Urinary bladder (tissue), 4 donors: ENCODE data around the gene PNCK. TPM values are rescaled to one million over a fixed set of nuclear protein-coding genes. Genes with fewer than 3 reads are reported as not detected.

Experiments used
- DNase-seq: peaks from one replicate; pipeline ENCODE4 v3.0.0-alpha.2; 2015; ENCODE audit errors: extremely low spot score
- H3K27ac ChIP-seq: one replicate; pipeline ENCODE4 v1.5.1; 2013; ENCODE audit warnings: low read depth, mild to moderate bottlenecking, moderate library complexity
- H3K36me3 ChIP-seq: one replicate; pipeline ENCODE4 v1.6.1; 2013; ENCODE audit warnings: mild to moderate bottlenecking, moderate library complexity; ENCODE audit not compliant: insufficient read depth
- H3K4me1 ChIP-seq: one replicate; pipeline ENCODE4 v1.6.1; 2013; ENCODE audit warnings: mild to moderate bottlenecking, moderate library complexity; ENCODE audit not compliant: insufficient read depth
- H3K4me3 ChIP-seq: one replicate; pipeline ENCODE4 v1.5.1; 2013; ENCODE audit warnings: low read depth, low read length
- WGBS: extraction: QIAGEN DNeasy Blood & Tissue Kit; methylation state at CpG from one replicate; pipeline ENCODE4 v1.1.7; 2013; 5-methylcytosine and 5-hydroxymethylcytosine counted together
- polyA plus RNA-seq: library from polyadenylated mRNA; stranded (reverse); fragments of 200-250 nt; gene quantifications from one replicate; pipeline ENCODE4 v1.2.3, GENCODE V29; 2013
- total RNA-seq: library from RNA; depleted of rRNA; stranded (reverse); fragments of >200 nt; gene quantifications from one replicate; pipeline ENCODE4 v1.2.3, GENCODE V29; 2014
- donor health status: healthy with polysubstance abuse.
- donor health status: healthy.

PNCK gene
- total and polyA plus RNA-seq, 2 donors, result 10.3 to 73.7 TPM

DNA sequence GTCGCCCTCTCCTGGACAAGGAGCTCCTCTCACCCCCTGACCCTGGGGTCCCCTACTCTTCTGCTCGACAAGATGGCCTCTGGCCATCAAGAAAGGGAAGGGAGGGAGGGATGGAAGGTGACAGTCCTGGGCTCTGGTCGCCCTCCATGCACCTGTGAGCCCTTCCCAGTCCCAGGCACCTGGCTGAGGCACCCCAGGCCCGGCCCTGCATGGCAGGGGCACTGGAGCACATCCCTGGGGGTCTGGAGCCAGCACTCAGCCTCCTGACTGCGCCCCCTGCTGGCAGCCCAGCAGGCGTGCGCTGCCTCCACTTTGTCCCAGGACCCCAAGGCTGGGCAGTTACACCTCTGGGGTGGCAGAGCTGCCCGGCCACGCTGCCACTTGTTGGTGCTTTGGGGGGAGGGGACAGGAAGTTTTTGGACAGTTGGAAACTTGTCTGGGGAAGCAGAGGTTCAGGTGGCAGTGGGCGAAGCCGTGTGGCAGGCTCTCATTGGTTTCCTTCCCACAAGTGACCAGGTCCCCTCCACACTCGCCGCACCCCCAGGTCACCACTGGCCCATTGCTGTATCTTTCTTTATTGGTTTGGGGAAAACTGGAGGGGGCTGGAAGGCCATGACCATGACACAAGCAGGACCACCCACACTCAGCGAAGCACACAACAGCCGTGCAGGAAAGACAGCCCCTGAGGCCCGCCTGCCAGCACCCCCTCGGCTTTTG, 4.3 kb downstream of the PNCK start:
- Histone ChIP-seq H3K4me1 (no peaks in the 10 kb centered on the region), H3K27ac (no peak overlapping the region), H3K36me3 (no peaks in the 10 kb centered on the region), H3K4me3 (no peak overlapping the region)
- DNase-seq, result no peak
- WGBS, result 56% methylated on average over 17 of the region's 17 CpGs

DNA sequence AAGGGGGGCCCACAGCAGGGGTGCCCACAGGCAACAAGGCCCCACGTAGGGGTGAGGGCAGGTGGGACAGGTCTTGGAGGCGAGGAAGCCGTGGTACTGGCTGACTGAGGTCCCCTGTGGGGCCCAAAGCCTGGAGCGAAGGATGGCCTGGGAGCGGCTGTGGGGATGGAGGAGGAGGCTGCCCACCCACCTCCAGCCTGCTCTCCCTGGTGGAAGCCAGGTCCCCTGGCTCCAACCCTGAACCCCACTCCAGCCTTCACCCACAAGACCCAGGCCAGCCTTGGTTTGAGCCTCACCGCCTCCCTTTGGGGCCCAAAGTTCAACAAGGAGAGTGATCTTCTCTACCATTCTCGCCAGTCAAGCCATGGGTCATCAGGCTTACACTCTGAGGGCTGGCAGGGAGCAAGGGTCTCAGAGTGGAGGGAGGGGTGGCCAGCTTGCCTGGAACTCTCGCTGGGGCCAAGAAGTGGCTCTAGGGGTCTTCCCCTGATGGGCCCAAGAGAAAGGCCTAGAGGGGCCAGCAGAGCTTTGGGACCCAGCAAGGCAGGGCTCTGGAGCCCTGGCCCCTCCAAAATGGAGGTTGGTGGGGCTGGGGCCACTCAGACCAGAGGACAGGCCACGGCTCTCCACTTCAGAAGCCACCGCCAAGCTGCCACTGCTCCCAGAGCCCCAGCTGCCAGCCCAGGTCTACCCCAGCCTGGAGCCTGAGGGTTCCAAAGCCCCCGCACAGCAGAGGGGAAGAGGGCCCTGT, 5.0 kb downstream of the PNCK start:
- Histone ChIP-seq H3K27ac (no peak overlapping the region), H3K36me3 (no peaks in the 10 kb centered on the region), H3K4me3 (no peak overlapping the region), H3K4me1 (no peaks in the 10 kb centered on the region)
- DNase-seq, result no peak
- WGBS, result 87% methylated on average over 10 of the region's 11 CpGs

DNA sequence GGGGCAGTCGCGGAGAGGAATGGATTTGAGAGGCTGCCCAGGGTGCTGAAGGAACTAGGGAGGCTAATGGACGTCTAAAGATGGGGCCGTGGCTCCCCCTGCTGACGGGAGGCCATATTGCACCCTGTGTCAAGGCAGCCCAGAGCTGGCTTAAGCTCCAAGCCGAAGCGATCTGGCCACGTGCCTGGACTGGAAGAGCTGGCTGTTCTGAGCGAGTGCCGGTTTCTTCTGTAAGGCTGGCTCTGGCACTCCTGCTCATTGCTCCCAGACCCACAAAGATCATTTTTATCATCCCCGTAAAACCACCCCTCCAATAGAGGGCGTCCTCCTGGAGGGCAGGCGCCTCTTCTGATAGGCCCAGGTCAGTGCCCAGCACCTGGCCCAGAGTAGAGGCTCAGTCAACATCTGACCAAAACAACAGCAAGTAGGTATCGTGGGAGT, 5.6 kb downstream of the PNCK start:
- H3K36me3 ChIP-seq, result no peaks in the 10 kb centered on the region
- H3K4me1 ChIP-seq, result no peaks in the 10 kb centered on the region
- H3K4me3 ChIP-seq, result no peak overlapping the region
- H3K27ac ChIP-seq, result no peak overlapping the region
- peak; percentile 70 for DNase-seq
- WGBS, result 13% methylated on average over 14 of the region's 14 CpGs

DNA sequence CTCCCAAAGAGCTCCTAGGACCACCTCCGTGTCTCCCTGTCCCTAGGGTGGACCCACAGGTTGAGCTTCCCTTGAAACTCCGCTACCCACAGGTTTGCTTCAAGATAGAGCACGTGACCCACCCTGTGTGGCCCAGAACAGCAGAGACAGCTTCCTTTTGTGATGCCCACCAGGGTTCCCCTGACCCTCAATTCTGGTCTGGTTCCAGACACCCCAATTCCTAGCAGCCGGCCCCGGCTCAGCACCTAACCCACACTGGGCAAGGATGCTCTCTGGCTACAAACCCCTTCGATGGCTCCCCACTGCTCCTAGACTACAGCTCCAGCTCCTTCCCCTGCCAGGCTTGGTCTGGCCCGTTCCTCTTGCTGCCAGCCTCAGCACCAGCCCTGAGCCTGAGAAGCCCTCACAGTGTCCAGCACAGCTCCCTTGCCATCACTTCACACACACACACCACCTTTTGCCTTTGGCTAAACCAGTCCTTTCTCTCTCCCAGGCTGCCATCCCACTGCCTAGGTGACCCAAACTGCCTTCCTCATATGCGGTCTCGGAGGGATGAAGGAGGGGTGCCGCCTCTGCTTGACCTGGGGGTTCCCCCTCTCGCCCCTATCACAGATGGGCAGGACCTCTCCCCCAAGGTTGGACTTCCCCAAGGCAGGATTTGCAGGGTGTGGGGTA, 6.2 kb downstream of the PNCK start:
- DNase-seq, result no peak
- WGBS, result 66% methylated on average over 11 of the region's 11 CpGs
- Histone ChIP-seq H3K4me3 (no peak overlapping the region), H3K27ac (no peak overlapping the region), H3K4me1 (no peaks in the 10 kb centered on the region), H3K36me3 (no peaks in the 10 kb centered on the region)

DNA sequence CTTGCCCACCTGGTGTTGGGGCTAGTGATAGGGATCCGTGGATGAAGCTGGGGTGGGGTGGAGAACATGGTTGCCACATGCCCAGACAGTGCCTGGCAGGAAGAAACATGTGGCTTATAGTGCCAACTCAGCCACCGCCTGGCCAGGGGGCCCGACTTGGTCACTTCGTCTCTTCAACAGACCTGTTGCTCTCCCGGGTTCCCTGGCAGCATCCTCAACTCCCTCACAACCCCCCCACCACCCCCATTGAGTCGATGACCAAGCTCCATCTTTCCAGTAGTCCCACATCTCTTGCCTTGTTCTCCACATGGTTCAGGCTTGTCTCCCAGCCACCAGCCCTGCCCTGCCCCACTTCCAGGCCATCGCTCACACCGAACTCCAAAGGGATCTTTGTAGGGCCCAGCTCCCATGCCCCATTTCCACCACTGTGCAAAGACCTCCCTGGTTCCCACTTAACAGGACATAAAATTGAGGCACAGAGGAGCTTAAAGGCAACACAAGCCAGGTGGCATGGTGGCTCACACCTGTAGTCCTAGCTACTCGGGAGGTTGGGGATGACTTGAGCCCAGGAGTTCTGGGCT, 7.8 kb downstream of the PNCK start:
- Histone ChIP-seq H3K4me3 (no peak overlapping the region), H3K4me1 (no peaks in the 10 kb centered on the region), H3K36me3 (no peaks in the 10 kb centered on the region), H3K27ac (no peak overlapping the region)
- DNase-seq, result no peak
- 73% methylated on average over 9 of the region's 9 CpGs for WGBS

DNA sequence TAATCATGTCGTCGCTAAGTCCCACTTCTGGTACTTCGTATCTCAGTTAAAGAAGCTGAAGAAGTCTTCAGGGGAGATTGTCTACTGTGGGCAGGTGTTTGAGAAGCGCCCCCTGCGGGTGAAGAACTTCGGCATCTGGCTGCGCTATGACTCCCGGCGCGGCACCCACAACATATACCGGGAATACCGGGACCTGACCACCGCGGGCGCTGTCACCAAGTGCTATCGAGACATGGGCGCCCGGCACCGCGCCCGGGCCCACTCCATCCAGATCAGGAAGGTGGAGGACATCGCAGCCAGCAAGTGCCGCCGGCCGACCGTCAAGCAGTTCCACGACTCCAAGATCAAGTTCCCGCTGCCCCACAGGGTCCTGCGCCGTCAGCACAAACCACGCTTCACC, 11.3 kb downstream of the PNCK start:
- no peak for DNase-seq
- WGBS, result 4% methylated on average over 31 of the region's 31 CpGs
- Histone ChIP-seq H3K27ac (no peak overlapping the region), H3K4me1 (no peaks in the 10 kb centered on the region), H3K4me3 (no peak overlapping the region), H3K36me3 (no peaks in the 10 kb centered on the region)

DNA sequence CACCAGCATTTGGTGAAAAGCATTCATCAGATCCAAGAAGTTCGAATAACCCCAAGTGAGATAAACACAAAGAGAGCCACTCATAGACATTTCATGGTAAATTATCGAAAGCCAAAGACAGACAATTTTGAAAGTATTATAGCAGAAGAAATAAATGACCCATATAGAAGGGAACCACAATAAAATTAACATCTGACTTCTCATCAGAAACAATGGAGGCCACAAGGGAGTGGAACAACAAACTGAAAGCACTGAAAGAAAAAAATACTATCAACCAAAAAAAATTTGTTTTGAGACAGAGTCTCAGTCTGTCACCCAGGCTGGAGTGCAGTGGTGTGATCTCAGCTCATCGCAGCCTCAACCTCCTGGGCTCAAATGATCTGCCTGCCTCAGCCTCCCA, 14.3 kb downstream of the PNCK start:
- WGBS, result 89% methylated on average over 3 of the region's 3 CpGs
- Histone ChIP-seq H3K4me3 (no peak overlapping the region), H3K4me1 (no peaks in the 10 kb centered on the region), H3K27ac (no peak overlapping the region), H3K36me3 (no peaks in the 10 kb centered on the region)
- no peak for DNase-seq

DNA sequence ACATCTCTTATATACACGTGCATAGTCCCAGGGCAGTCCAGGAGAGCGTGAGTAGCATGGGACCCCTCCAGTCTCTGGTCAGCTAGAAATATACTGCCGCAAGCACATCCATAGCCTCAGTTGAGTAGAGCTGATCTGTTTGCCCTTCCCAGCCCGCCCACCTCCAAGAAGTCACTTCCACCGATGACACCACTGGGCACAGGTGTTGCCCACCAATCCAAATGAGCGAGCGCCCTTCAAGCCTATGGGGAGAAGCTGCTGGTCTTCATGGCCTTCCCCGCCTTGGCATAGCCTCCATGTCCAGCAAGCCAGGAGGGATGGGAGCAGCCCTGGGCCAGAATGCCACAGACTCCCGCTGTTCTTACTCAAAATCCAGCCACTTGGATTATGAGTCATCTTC, 16.5 kb downstream of the PNCK start:
- no peaks in the 10 kb centered on the region for H3K36me3 ChIP-seq
- H3K4me3 ChIP-seq, result no peak overlapping the region
- H3K4me1 ChIP-seq, result no peaks in the 10 kb centered on the region
- no peak overlapping the region for H3K27ac ChIP-seq
- DNase-seq, result no peak
- WGBS, result 91% methylated on average over 9 of the region's 9 CpGs

DNA sequence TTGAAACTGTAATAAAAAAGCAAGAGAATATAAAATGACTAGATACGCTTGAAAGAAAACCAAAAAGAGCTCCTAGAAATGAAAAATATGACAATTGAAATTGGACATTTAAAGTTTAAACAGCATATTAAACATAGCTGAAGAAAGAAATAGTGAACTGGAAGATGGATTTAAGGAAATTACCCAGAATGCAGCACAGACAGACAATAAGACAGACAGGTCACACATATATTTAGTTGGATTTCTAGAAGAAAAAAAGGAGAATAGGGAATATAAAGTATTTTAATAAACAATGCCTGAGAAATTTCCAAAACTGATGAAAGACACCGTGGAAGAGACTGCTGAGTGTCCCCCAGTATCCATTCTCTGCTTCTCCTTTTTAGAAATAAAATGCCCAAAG, 20.1 kb downstream of the PNCK start:
- Histone ChIP-seq H3K36me3 (no peaks in the 10 kb centered on the region), H3K27ac (no peak overlapping the region), H3K4me1 (no peaks in the 10 kb centered on the region), H3K4me3 (no peak overlapping the region)
- no peak for DNase-seq
- WGBS, result 93% methylated on average over 2 of the region's 2 CpGs

DNA sequence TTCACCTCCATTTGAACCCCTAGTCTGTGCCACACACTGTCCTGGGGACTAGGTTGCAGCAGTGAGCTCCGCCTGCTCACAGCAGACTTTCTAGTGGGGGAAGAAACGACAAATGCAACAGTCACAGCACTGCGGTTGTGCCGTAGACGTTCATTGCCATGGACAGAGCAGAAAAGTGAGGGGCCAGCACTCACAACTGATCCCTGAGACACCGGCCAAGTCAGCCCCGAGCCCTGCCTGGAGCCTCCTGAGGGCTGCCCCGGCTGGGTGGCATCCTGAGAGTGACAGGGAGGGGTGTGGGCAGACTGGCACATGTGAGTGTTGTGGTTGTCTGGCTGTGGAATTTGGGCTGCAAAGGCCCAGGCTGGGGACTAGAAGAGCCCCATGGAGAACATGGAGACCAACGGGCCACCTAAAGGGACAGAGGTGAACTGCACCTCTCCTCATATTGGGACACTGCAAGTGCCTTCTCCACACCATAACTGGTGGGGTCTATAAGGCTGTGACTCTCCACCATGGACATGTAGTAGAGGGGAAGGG, 22.0 kb downstream of the PNCK start:
- 79% methylated on average over 9 of the region's 9 CpGs for WGBS
- DNase-seq, result no peak
- Histone ChIP-seq H3K36me3 (no peaks in the 10 kb centered on the region), H3K4me3 (no peak overlapping the region), H3K27ac (no peak overlapping the region), H3K4me1 (no peaks in the 10 kb centered on the region)

DNA sequence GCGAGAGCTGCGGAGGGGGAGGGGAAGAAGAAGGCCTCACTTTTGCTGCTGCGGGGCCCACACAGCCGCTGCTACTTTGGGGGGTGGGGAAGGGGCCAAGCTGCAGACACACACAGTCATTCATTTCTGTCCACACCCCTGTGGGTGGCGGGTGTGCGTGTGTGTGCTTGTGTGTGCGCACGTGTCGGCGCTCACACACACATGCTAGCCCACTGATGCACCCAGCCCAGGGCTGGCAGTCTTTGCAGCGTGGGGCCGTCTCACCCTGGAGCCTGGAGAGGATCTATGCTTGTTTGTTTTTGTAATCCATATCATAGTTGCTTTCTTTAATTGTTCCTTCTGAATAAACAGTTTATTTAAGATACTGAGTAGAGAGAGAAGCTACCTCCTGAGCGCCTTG, 22.7 kb downstream of the PNCK start:
- no peak for DNase-seq
- 78% methylated on average over 13 of the region's 13 CpGs for WGBS
- Histone ChIP-seq H3K4me3 (no peak overlapping the region), H3K4me1 (no peaks in the 10 kb centered on the region), H3K36me3 (no peaks in the 10 kb centered on the region), H3K27ac (no peak overlapping the region)

DNA sequence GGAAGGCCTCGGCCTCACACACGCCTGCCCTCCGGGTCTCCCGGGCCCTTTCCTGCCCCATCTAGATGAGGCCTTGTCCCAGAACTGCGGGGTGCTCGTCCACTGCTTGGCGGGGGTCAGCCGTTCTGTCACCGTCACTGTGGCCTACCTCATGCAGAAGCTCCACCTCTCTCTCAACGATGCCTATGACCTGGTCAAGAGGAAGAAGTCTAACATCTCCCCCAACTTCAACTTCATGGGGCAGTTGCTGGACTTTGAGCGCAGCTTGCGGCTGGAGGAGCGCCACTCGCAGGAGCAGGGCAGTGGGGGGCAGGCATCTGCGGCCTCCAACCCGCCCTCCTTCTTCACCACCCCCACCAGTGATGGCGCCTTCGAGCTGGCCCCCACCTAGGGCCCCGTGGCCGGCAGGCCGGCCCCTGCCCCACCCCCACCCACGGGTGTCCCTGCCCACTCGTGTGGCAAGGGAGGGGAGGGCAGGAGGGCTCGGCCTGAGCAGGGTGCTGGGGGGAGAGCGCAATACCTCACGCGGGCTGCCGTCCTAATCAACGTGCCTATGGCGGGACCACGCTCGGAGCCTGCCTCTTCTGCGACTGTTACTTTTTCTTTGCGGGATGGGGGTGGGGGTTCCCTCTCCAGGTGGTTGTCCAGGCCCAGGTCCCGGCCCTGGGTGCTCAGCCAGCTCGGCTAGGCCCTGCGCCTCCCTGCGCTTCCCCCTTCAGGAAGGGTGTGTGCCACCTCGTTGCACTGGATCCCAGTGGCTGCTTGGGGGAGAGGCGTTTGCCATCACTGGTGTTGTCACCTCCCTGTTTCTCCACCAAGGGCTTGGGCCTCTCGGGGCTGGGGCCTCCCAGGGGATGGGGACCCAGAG, 23.5 kb downstream of the PNCK start:
- WGBS, result 64% methylated on average over 36 of the region's 41 CpGs
- Histone ChIP-seq H3K4me1 (no peaks in the 10 kb centered on the region), H3K36me3 (no peaks in the 10 kb centered on the region), H3K27ac (no peak overlapping the region), H3K4me3 (no peak overlapping the region)
- DNase-seq, result no peak
